Eye (tissue), 1 donor: Measurements from ENCODE around the gene MLYCD.

ENCODE experiments used
- DNase-seq: peaks from one replicate; pipeline ENCODE4 v3.0.0-alpha.2; 2015

The MLYCD gene

GRCh38 chr16:83899978-83900377 lies 1.1 kb downstream of the MLYCD start:
- no peak for DNase-seq

- no peak for DNase-seq
Observed at GRCh38 chr16:83900571-83900970, 1.7 kb downstream of the MLYCD start.

DNA sequence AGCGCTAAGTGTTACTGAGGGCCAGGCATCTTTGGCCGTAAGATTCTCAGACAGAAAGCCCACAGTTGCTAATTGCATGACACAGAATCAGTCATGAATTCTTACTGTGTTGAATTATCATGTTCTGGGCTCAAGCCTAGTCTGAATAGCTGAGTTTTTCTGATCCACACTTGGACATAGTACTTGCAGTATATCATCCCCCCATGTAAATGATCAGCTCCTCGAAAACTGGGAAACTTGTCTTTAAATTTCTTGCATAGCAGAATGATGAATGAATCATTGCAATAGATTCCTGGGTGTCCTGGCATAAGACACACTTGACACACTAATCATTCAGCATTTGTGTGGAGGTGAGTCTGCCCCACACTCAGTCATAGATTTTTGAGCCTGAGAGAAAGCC lies 2.2 kb downstream of the MLYCD start:
- DNase-seq: no peak

DNA sequence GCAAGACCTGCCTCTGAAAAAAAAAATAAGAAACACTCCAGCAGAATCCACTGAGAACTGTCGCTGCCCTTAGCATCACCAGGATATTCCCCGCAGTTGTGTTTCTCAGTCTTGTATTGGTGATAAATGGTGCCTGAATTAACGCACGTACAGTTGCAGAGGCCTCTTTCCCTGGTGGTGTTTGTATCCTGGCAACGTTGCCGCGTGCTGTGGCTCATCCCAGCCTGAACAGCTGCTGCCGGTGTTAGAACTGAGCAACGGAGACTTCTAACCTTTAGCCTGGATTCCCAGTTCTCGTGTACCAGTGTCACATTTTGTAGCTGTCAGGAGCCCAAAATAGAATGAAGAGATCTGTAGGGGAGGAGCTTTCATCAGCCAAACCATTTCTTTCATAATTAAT lies 4.8 kb downstream of the MLYCD start:
- peak; percentile 87 for DNase-seq

- DNase-seq: no peak
Observed at GRCh38 chr16:83906683-83907082, 7.8 kb downstream of the MLYCD start.

DNA sequence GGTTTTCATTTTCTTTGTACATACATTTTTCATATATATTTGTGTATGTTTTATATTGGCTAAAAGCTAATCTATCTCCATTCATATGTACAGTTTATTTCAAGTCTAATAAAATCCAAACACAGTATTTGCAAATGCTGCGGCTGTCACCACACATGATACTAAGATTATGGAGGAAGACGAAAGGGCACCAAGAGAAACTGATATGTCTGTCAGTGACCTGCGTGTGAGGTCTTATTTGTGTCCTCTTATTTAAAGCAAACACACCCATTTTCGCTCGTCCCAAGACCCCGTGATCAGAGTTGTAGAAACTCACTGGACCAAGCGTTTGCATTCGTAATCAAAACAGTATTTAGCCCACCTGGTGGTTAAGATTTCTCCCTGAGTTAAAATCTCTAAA lies 8.2 kb downstream of the MLYCD start:
- no peak for DNase-seq

GRCh38 chr16:83907631-83908250 lies 8.8 kb downstream of the MLYCD start:
- DNase-seq: no peak

DNA sequence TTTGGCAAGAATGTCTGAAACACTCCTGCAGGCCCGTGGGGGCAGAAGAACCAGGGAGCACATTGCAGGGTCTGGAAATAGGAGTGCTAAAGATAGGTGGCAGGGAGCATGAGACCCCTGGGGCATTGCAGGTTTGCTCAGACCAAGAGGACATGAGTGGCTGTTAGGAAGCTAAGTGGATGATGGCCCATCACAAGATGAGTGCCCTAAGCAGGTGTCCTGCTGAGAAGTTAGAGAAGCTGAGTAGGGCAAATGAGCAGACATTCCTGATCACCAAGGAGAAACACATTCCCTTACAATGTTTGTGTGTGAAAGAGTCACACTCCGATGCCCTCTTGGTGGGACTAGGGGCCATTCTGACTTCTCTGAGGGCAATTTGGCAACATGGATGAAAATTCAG lies 9.9 kb downstream of the MLYCD start:
- no peak for DNase-seq

GRCh38 chr16:83911290-83911689 lies 12.4 kb downstream of the MLYCD start:
- DNase-seq: no peak

DNA sequence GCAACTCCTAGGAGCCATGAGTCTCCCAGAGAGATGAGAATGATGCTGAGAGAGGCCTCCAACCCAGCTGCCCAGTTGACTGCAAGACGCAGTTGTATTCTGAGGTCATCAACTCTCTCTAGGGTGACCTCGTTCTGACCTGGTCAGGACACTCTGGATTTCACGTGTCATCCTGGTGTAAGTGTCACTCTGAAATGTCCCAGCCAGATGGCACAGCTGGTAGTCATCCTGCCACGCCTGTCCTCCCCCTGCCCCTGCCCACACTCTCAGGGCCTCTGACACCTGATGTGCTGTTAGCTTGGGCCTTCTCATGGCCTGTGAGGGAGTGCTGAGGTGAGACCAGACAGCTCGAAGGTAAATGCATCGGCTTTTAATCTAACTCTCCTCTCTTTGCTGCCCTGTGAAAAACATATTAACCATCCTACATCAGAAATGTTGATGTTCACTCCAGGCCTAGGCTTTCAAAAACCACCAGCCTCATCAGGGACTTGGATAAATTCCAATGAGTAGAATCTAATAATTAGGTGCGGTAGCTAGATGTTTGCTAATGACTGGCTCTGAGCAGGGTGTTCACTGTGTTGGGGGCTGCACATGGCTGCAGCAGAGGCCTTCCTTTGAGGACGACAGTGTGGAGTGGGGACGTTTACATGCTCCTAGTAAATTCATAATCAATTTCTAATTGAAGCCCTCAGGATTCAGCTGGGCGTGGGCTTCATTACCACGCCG lies 13.8 kb downstream of the MLYCD start:
- no peak for DNase-seq

- DNase-seq: no peak
Observed at GRCh38 chr16:83913245-83913633, 14.3 kb downstream of the MLYCD start.

DNA sequence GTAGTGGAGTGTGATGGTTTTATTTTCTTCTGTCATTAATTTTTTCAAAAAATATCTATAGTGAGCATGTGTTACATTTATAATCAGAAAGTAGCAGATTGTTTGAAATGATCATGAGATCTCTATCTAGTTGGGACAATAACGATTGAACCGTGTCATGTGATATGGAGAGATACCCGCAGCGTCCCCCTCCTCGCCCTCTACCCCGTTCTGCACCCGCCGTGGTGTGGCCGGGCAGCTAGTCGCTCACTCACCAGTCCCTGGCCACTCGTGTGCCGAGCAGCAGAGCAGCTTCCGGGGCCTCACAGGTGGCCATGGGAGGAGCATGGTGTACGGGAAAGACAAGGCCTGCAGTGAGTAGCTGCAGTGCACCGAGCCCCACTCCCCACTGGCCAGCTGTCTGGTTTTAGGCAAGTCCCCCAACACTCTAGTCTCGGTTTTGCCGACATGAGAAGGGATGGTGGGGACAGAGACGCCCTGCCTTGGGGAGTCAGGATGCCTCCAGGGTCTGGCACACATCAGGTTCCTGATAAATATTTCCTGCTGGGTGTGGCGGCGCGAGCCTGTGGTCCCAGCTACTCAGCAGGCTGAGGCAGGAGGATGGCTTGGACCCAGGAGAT lies 15.3 kb downstream of the MLYCD start:
- DNase-seq: no peak

DNA sequence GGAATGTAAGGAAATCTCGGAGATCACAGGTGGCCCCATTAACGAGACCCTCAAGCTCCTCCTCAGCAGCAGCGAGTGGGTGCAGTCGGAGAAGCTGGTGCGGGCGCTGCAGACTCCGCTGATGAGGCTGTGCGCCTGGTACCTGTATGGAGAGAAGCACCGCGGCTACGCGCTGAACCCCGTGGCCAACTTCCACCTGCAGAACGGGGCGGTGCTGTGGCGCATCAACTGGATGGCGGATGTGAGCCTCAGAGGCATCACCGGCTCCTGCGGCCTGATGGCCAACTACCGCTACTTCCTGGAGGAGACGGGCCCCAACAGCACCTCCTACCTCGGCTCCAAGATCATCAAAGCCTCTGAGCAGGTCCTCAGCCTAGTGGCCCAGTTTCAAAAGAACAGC lies 16.2 kb downstream of the MLYCD start:
- no peak for DNase-seq

- no peak for DNase-seq
Observed at GRCh38 chr16:83915491-83915890, 16.6 kb downstream of the MLYCD start.

DNA sequence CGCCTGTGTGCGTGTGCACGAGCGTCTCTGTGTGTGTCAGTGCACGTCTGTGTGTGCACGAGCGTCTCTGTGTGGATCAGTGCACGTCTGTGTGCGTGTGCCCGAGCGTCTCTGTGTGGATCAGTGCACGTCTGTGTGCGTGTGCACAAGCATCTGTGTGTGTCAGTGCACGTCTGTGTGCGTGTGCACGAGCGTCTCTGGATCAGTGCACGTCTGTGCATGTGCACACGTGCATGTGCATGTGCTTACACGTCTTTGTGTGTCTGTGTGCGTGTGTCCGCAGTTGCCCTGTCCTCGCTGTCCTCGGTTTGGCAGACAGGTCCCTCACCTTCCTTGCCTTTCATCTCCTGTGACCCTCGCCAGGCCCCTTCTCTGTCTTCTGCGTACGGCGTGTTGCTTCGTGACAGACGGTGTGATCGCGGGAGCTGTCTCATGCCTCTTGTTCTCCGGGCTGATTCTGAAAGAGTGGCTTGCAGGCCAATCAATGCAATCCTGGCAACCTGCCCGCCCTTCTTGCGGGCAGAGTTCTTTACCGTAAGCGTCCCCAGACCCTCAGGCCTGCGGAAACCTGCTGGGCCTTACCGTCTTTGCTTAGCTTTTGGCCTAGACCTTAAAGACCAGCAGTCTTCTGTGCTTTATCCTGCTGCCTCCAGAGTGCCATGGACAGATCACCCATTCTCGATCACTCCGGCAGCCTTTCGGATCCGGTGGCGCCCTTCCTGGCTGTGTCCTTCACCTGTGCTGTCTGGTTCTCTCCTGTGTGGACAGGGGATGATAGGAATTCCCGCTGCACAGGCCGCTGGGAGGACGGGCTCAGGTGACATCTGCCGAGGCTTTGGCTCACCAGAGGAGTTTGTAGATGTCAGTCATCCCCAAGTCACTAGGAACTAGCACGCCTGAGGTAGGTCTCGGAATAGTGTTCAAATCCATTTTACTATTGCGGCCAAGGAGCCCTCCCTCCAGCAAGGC lies 18.5 kb downstream of the MLYCD start:
- DNase-seq: no peak

DNA sequence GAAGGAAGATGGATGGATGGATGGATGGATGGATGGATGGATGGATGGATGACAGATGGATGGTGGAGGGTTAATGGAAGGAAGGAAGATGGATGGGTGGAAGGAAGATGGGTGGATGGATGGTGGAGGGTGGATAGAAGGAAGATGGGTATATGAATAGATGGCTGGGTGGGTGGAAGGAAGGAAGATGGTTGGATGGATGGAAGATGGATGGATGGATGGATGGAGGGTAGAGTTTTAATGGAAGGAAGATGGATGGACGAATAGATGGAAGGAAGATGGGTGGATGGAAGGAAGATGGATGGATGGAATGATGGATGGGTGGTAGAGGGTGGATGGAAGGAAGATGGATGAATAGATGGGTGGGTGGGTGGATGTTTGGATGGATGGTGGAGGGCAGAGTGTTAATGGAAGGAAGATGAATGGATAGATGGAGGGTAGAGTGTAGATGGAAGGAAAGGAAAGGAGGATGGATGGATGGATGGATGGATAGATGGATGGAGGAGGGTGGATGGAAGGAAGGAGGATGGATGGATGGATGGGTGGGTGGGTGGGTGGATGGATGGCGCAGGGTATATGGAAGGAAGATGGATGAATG lies 22.1 kb downstream of the MLYCD start:
- DNase-seq: no peak

GRCh38 chr16:83923581-83924365 lies 24.9 kb downstream of the MLYCD start:
- DNase-seq: peak; percentile 22

GRCh38 chr16:83924686-83925085 lies 25.8 kb downstream of the MLYCD start:
- DNase-seq: no peak

DNA sequence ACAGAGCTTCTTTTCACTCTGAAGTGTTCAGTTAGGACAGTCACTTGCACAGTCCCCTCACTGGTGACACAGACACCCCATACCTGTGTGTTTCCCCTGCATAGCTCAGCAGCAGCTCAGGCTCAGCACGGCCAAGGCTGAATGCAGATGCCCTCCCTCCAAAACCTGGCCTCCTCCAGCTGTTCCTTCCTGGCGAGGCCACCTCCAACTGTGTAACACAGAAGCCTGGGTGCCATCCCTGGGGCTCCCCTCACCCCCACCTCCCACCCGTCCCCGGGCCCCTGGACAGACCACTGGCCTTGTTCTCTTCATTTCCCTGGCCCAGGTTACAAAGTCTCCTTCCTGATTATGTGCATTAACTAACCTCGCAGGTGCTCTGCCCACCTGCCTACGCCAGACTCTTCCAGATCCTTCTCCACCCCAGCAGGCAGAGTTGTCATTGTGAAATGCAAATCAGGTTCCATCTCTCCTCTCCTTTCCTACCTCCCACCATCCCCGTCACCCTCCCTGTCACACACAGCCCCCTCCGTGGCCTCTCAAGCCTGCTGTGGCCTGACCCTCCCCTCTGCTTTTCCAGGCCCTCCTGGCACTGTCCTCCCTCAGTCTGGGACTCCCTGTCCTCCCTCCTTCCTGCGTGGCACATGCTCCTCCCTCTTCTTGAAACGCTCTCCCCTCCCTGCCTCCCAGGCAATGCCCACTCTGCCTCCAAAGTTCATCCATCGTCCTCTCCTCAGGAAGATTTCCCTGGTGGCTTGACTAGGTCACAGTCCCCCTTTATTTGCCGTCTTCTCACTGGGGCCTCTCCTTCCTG lies 26.4 kb downstream of the MLYCD start:
- no peak for DNase-seq

DNA sequence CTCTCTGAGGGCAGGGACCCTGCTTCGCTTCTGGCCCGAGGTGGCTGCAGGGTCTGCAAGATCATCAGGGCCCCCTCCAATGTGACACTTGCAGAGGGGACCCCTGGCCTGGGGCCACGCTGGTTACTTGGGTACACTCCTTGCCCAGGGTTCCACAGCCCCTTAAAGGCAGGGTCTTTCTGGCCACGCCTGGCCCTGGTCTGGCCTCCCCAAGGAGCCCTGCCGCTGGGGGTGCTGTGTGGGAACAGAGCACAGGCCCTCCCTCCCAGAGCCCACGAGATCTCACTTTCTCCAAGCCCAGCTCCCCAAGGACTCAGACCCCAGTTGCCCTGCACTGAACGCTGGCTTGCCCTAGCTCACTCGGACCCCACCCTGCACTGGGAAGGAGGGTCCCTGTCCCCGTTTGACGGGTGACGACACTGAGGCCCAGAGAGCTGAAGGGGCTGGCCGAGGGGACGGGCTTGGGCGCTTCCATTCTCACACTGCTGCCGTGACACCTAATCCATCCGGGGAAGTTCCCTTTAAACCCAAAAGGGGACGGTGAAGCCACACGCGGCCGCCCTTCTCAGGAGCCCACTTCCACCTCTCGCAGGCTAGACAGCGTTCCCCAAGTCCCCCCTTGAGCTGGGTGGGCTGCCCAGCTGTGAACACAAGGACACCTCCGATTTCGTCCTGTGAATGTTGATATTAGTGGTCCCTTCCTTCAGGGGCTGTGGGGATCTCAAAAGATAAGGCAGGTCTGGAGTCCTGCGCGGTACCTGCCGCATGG lies 27.2 kb downstream of the MLYCD start:
- DNase-seq: no peak
